OCI-LY1 (cell line): ENCODE data around the gene RTP2.

Experiments
- H2AFZ ChIP-seq: fragments of 200-600 bp; sonication (generic), shearing (Covaris generic); 2 replicates; pipeline ENCODE4 v1.6.0; 2014; ENCODE audit warnings: antibody characterized with exemption, mild to moderate bottlenecking, low read length
- H3F3A ChIP-seq: fragments of 200-600 bp; sonication (generic), shearing (Covaris generic); 2 replicates; pipeline ENCODE4 v1.6.0; 2014; ENCODE audit warnings: mild to moderate bottlenecking, antibody characterized with exemption, low read length, moderate library complexity; ENCODE audit not compliant: insufficient read depth
- H3K27ac ChIP-seq: fragments of 200-600 bp; sonication (generic); 2 replicates; pipeline ENCODE4 v1.5.1; 2014; ENCODE audit warnings: low read length, mixed run types, mild to moderate bottlenecking, low read depth; ENCODE audit not compliant: poor library complexity, severe bottlenecking
- H3K27me3 ChIP-seq: fragments of 200-600 bp; sonication (generic); 2 replicates; pipeline ENCODE4 v1.6.0; 2014; ENCODE audit warnings: antibody characterized with exemption, mild to moderate bottlenecking, low read length, moderate library complexity; ENCODE audit not compliant: insufficient read depth
- H3K36me3 ChIP-seq: fragments of 200-600 bp; sonication (generic); 2 replicates; pipeline ENCODE4 v1.6.1; 2014; ENCODE audit warnings: mild to moderate bottlenecking, antibody characterized with exemption, low read length, moderate library complexity, mixed read lengths; ENCODE audit not compliant: insufficient read depth
- H3K4me1 ChIP-seq: fragments of 200-600 bp; sonication (generic); 2 replicates; pipeline ENCODE4 v1.5.1; 2014; ENCODE audit warnings: mild to moderate bottlenecking, low read length, moderate library complexity; ENCODE audit not compliant: insufficient read depth, severe bottlenecking
- H3K4me2 ChIP-seq: fragments of 200-600 bp; sonication (generic), shearing (Covaris generic); 2 replicates; pipeline ENCODE4 v1.6.1; 2014; ENCODE audit warnings: low read length
- H3K4me3 ChIP-seq: fragments of 200-600 bp; sonication (generic); 2 replicates; pipeline ENCODE4 v1.5.1; 2014; ENCODE audit warnings: low read length, low read depth, mild to moderate bottlenecking, mixed read lengths; ENCODE audit not compliant: poor library complexity, severe bottlenecking
- H3K79me2 ChIP-seq: fragments of 200-600 bp; shearing (Covaris generic); 2 replicates; pipeline ENCODE4 v1.6.1; 2016; ENCODE audit warnings: mixed run types, low read length, mixed read lengths; ENCODE audit not compliant: insufficient read depth
- H3K9ac ChIP-seq: fragments of 200-600 bp; sonication (generic), shearing (Covaris generic); 2 replicates; pipeline ENCODE4 v1.6.1; 2014; ENCODE audit warnings: mild to moderate bottlenecking, low read length, mixed read lengths
- H3K9me2 ChIP-seq: fragments of 200-600 bp; sonication (generic), shearing (Covaris generic); 2 replicates; pipeline ENCODE4 v1.6.1; 2014; ENCODE audit warnings: low read depth, mild to moderate bottlenecking, low read length, mixed read lengths
- H3K9me3 ChIP-seq: fragments of 200-600 bp; shearing (Covaris generic); 2 replicates; pipeline ENCODE4 v1.6.1; 2014; ENCODE audit warnings: low read length, mixed read lengths
- H4K20me1 ChIP-seq: fragments of 200-600 bp; sonication (generic), shearing (Covaris generic); 2 replicates; pipeline ENCODE4 v1.6.0; 2016; ENCODE audit warnings: mild to moderate bottlenecking, low read length; ENCODE audit not compliant: insufficient read depth
- EZH2 ChIP-seq: fragments of 200-600 bp; sonication (generic), shearing (Covaris generic); IDR thresholded peaks from 2 replicates; pipeline ENCODE4 v1.8.0; 2017; ENCODE audit warnings: borderline replicate concordance, mixed run types, mild to moderate bottlenecking, antibody characterized with exemption, low read length, moderate library complexity, mixed read lengths
- TF ChIP-seq, protein P1 (sequence below): fragments of 200-600 bp; sonication (generic), shearing (Covaris generic); IDR thresholded peaks from 2 replicates; pipeline ENCODE4 v1.5.1; 2017; ENCODE audit warnings: mild to moderate bottlenecking, antibody characterized with exemption, low read length, moderate library complexity, mixed read lengths

The RTP2 gene

GRCh38 chr3:187748050-187748481 lies 45.7 kb upstream of the RTP2 start:
- no peak for TF ChIP-seq EZH2
- TF ChIP-seq, protein P1, sequence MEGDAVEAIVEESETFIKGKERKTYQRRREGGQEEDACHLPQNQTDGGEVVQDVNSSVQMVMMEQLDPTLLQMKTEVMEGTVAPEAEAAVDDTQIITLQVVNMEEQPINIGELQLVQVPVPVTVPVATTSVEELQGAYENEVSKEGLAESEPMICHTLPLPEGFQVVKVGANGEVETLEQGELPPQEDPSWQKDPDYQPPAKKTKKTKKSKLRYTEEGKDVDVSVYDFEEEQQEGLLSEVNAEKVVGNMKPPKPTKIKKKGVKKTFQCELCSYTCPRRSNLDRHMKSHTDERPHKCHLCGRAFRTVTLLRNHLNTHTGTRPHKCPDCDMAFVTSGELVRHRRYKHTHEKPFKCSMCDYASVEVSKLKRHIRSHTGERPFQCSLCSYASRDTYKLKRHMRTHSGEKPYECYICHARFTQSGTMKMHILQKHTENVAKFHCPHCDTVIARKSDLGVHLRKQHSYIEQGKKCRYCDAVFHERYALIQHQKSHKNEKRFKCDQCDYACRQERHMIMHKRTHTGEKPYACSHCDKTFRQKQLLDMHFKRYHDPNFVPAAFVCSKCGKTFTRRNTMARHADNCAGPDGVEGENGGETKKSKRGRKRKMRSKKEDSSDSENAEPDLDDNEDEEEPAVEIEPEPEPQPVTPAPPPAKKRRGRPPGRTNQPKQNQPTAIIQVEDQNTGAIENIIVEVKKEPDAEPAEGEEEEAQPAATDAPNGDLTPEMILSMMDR, result peak; percentile 100
- no peaks in the 10 kb centered on the region for H3K9me2 ChIP-seq
- no peaks in the 10 kb centered on the region for H3K9me3 ChIP-seq
- peak overlapping the region; percentile 83 for H3K4me2 ChIP-seq
- H4K20me1 ChIP-seq, result no peaks in the 10 kb centered on the region
- H3K4me3 ChIP-seq, result peak overlapping the region; percentile 77
- H3K9ac ChIP-seq, result peak overlapping the region; percentile 82
- peak overlapping the region; percentile 93 for H3K27ac ChIP-seq
- peaks cover 32% of the 10 kb centered on the region for H3K79me2 ChIP-seq
- H3F3A ChIP-seq, result peaks cover 15% of the 10 kb centered on the region; the same call in 1 of the 2 replicates
- peaks cover 18% of the 10 kb centered on the region for H3K36me3 ChIP-seq
- H3K4me1 ChIP-seq, result peaks cover 59% of the 10 kb centered on the region
- H3K27me3 ChIP-seq, result no peaks in the 10 kb centered on the region
- no peak overlapping the region for H2AFZ ChIP-seq

DNA sequence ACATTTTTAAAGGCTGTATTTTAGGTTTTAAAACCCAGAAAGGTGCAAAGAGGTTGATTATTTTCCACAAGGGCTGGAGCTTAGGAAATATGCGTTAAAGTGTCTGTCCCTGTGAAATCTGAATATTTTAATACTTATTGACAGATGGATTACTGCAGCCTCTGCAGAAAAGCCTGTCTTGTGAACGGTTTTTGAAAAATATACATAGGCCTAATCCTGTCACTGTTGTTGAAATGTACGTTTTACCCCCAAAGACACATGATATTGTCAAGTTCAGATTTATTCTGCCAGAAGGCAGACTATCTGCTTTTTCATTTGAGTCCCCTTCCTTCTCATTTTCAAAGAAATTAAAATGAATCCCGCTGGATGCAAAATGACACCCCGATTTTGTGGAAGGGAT lies 45.1 kb upstream of the RTP2 start:
- Histone ChIP-seq H3K4me2 (peak overlapping the region; percentile 83), H3K9me2 (no peaks in the 10 kb centered on the region), H3F3A (peaks cover 17% of the 10 kb centered on the region), H3K27ac (peak overlapping the region; percentile 93), H3K9ac (peak overlapping the region; percentile 82), H3K9me3 (no peaks in the 10 kb centered on the region), H3K36me3 (peaks cover 24% of the 10 kb centered on the region), H3K4me1 (peaks cover 64% of the 10 kb centered on the region), H4K20me1 (no peaks in the 10 kb centered on the region), H3K4me3 (peak overlapping the region; percentile 77), H3K79me2 (peaks cover 38% of the 10 kb centered on the region), H3K27me3 (no peaks in the 10 kb centered on the region), H2AFZ (no peak overlapping the region)
- no peak for TF ChIP-seq EZH2
- TF ChIP-seq, protein P1, result no peak

- peaks cover 32% of the 10 kb centered on the region for H3K36me3 ChIP-seq
- no peak overlapping the region for H2AFZ ChIP-seq
- H3K4me1 ChIP-seq, result peaks cover 69% of the 10 kb centered on the region
- H3K9ac ChIP-seq, result peak overlapping the region; percentile 82
- H4K20me1 ChIP-seq, result no peaks in the 10 kb centered on the region
- H3K79me2 ChIP-seq, result peaks cover 47% of the 10 kb centered on the region
- no peaks in the 10 kb centered on the region for H3K9me2 ChIP-seq
- TF ChIP-seq, protein P1, result no peak
- TF ChIP-seq EZH2, result no peak
- peaks cover 20% of the 10 kb centered on the region for H3F3A ChIP-seq
- peak overlapping the region; percentile 93 for H3K27ac ChIP-seq
- H3K9me3 ChIP-seq, result no peaks in the 10 kb centered on the region
- H3K4me2 ChIP-seq, result peak overlapping the region; percentile 83
- H3K4me3 ChIP-seq, result peak overlapping the region; percentile 77
- no peaks in the 10 kb centered on the region for H3K27me3 ChIP-seq
These were observed 44.3 kb upstream of the RTP2 start for GRCh38 chr3:187746442-187747281.
